Keratinocyte (primary cell): ENCODE measurements around the gene GARIN5B. TPM values are rescaled to one million over a fixed set of nuclear protein-coding genes. Genes with fewer than 3 reads are reported as not detected.

Experiments
- DNase-seq: peaks from one replicate; pipeline ENCODE4 v3.0.0-alpha.2; 2011; ENCODE audit warnings: low read depth, missing footprints, low spot score
- FAIRE-seq: peaks from 2 replicates; lab custom pipeline; 2011; peaks lifted over from hg19 to GRCh38; lab: Jason Lieb, UNC
- H2AFZ ChIP-seq: 2 replicates; pipeline ENCODE4 v1.6.0; 2012; ENCODE audit warnings: low read length, control low read depth, inconsistent platforms; ENCODE audit not compliant: control insufficient read depth
- H3K27ac ChIP-seq: 2 replicates; pipeline ENCODE4 v1.5.1; 2011; ENCODE audit warnings: low read length; ENCODE audit not compliant: control insufficient read depth, insufficient read depth
- H3K27me3 ChIP-seq: 3 replicates; pipeline ENCODE4 v1.6.0; 2011; ENCODE audit warnings: low read length; ENCODE audit not compliant: control insufficient read depth, insufficient read depth; ENCODE audit errors: extremely low read depth
- H3K36me3 ChIP-seq, 2 experiments: 2 replicates in 1 of 2; 3 replicates in 1 of 2; pipeline ENCODE4 v1.5.1; 2011; ENCODE audit warnings: low read length in 2 of 2, mild to moderate bottlenecking in 1 of 2; ENCODE audit not compliant: control insufficient read depth in 2 of 2, insufficient read depth in 2 of 2; ENCODE audit errors: extremely low read depth in 1 of 2
- H3K4me1 ChIP-seq: 3 replicates; pipeline ENCODE4 v1.5.1; 2011; ENCODE audit warnings: low read length; ENCODE audit not compliant: control insufficient read depth, insufficient read depth; ENCODE audit errors: extremely low read depth
- H3K4me2 ChIP-seq: 3 replicates; pipeline ENCODE4 v1.6.0; 2011; ENCODE audit warnings: low read depth, low read length; ENCODE audit not compliant: control insufficient read depth, insufficient read depth; ENCODE audit errors: extremely low read depth
- H3K4me3 ChIP-seq, 3 experiments: fragments of 200-600 bp in 1 of 3; sonication (generic) in 1 of 3; 2 replicates in 2 of 3; 3 replicates in 1 of 3; pipeline ENCODE4 v1.5.1; 2011 to 2016; ENCODE audit warnings: low read length in 3 of 3, mild to moderate bottlenecking in 3 of 3, control low read depth in 2 of 3, inconsistent platforms in 1 of 3, low read depth in 1 of 3, mixed read lengths in 1 of 3, mixed run types in 1 of 3, moderate library complexity in 1 of 3; ENCODE audit not compliant: control insufficient read depth in 2 of 3, insufficient read depth in 2 of 3; ENCODE audit errors: extremely low read depth in 1 of 3
- H3K79me2 ChIP-seq: 2 replicates; pipeline ENCODE4 v1.6.0; 2012; ENCODE audit warnings: low read length; ENCODE audit not compliant: control insufficient read depth, insufficient read depth
- H3K9ac ChIP-seq: 3 replicates; pipeline ENCODE4 v1.6.0; 2011; ENCODE audit warnings: low read length; ENCODE audit not compliant: control insufficient read depth, insufficient read depth; ENCODE audit errors: extremely low read depth
- H3K9me1 ChIP-seq: 3 replicates; pipeline ENCODE4 v1.6.0; 2011; ENCODE audit warnings: low read length; ENCODE audit not compliant: control insufficient read depth, insufficient read depth; ENCODE audit errors: extremely low read depth
- H3K9me3 ChIP-seq: 2 replicates; pipeline ENCODE4 v1.5.1; 2012; ENCODE audit warnings: low read depth, low read length; ENCODE audit not compliant: control insufficient read depth
- H4K20me1 ChIP-seq: 3 replicates; pipeline ENCODE4 v1.6.0; 2011; ENCODE audit warnings: low read length; ENCODE audit not compliant: control insufficient read depth, insufficient read depth; ENCODE audit errors: extremely low read depth
- EZH2 ChIP-seq: IDR thresholded peaks from one replicate; pipeline ENCODE4 v1.6.1; 2012; ENCODE audit warnings: inconsistent platforms, mild to moderate bottlenecking, low read length, moderate library complexity
- dilution Hi-C: fragments of 300-500 bp; cut with MboI; formaldehyde crosslinking; loops from one replicate; pipeline ENCODE4 v1.7.0; 2020; ENCODE audit warnings: low sequenced_read_pairs; ENCODE audit not compliant: extremely low pct_ligation_motif_present
- polyA plus RNA-seq, 5 experiments: library from polyadenylated mRNA; depleted of rRNA in 3 of 5; stranded (reverse) in 3 of 5; stranded (forward) in 1 of 5; unstranded in 1 of 5; fragments of >200 nt; gene quantifications; 1 replicate in 1 of 5; 2 replicates in 3 of 5; 3 replicates in 1 of 5; pipeline versions ENCODE4 v1.2.1 to v1.2.3, GENCODE V29; 2011 to 2012; ENCODE audit warnings: missing spikeins in 2 of 5, low read depth in 1 of 5, low replicate concordance in 1 of 5
- TF ChIP-seq, protein P1 (sequence below), 3 experiments: IDR thresholded peaks in 1 of 3; conservative IDR thresholded peaks in 1 of 3; optimal IDR thresholded peaks in 1 of 3; 2 replicates in 2 of 3; 3 replicates in 1 of 3; pipeline versions ENCODE3 to v1.5.1; 2011; ENCODE audit warnings: low read length in 3 of 3, mild to moderate bottlenecking in 3 of 3, moderate library complexity in 2 of 3, control low read depth in 1 of 3, inconsistent platforms in 1 of 3; ENCODE audit not compliant: insufficient read depth in 2 of 3; ENCODE audit errors: extremely low read depth in 1 of 3

Gene GARIN5B
- polyA plus RNA-seq, 1 donor (not counting 4 experiments of a cell fraction or from before 2014, with no cell fraction given) = not detected

DNA sequence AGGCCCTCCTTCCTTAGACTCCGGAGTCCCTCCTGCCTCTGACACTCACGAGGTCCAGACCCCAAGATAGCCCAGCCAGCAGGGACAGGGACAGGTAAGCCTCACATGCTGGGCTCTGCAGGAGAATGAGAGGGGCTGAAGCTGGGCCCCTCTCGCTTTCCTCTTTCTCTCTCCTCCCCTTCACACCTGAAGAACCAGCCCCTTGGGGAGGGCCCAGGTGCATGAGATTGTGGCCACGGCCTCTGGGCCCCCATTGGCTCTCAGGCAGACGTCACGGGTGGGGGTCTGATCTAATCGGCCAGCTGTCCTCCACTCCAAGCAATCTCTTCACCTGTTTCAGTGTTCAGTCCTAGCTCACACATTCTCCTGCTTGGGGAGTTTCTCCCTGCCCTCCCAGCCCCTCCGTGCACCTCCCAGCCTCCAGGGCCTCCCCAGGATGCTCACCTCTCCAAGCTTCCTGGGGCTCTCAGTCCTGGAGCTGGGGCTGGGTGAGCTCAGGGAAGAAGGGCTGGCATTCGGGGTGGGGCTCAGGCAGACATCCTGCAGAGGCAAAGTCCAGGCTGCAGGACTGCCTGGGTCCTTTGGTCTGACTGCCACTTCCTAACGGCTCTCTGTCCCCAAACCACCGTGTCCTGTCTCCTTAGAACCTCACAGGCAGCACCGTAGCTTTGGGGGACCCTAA lies 40.7 kb downstream of the GARIN5B start:
- H3K27me3 ChIP-seq = peaks cover 19% of the 10 kb centered on the region
- no peak overlapping the region for H3K27ac ChIP-seq
- H3K79me2 ChIP-seq = no peaks in the 10 kb centered on the region
- no peaks in the 10 kb centered on the region for H4K20me1 ChIP-seq
- no peaks in the 10 kb centered on the region for H3K9me1 ChIP-seq
- TF ChIP-seq, protein P1, sequence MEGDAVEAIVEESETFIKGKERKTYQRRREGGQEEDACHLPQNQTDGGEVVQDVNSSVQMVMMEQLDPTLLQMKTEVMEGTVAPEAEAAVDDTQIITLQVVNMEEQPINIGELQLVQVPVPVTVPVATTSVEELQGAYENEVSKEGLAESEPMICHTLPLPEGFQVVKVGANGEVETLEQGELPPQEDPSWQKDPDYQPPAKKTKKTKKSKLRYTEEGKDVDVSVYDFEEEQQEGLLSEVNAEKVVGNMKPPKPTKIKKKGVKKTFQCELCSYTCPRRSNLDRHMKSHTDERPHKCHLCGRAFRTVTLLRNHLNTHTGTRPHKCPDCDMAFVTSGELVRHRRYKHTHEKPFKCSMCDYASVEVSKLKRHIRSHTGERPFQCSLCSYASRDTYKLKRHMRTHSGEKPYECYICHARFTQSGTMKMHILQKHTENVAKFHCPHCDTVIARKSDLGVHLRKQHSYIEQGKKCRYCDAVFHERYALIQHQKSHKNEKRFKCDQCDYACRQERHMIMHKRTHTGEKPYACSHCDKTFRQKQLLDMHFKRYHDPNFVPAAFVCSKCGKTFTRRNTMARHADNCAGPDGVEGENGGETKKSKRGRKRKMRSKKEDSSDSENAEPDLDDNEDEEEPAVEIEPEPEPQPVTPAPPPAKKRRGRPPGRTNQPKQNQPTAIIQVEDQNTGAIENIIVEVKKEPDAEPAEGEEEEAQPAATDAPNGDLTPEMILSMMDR (optimal IDR thresholded peaks at IDR 0.05 in 1 of 3, IDR thresholded peaks at IDR 0.05 in 1 of 3, conservative IDR thresholded peaks at IDR 0.05 in 1 of 3; ENCODE audit: extremely low read depth in 1 of 3, insufficient read depth in 2 of 3, low read length in 3 of 3) = no peak
- no peak for TF ChIP-seq EZH2
- H2AFZ ChIP-seq = no peak overlapping the region
- no peaks in the 10 kb centered on the region for H3K9me3 ChIP-seq
- no peaks in the 10 kb centered on the region for H3K4me1 ChIP-seq
- H3K9ac ChIP-seq = no peak overlapping the region
- dilution Hi-C loops = no loop called here
- H3K4me2 ChIP-seq = no peak overlapping the region
- no peak overlapping the region for H3K4me3 ChIP-seq
- no peak for FAIRE-seq
- DNase-seq = no peak
- H3K36me3 ChIP-seq = no peaks in the 10 kb centered on the region

DNA sequence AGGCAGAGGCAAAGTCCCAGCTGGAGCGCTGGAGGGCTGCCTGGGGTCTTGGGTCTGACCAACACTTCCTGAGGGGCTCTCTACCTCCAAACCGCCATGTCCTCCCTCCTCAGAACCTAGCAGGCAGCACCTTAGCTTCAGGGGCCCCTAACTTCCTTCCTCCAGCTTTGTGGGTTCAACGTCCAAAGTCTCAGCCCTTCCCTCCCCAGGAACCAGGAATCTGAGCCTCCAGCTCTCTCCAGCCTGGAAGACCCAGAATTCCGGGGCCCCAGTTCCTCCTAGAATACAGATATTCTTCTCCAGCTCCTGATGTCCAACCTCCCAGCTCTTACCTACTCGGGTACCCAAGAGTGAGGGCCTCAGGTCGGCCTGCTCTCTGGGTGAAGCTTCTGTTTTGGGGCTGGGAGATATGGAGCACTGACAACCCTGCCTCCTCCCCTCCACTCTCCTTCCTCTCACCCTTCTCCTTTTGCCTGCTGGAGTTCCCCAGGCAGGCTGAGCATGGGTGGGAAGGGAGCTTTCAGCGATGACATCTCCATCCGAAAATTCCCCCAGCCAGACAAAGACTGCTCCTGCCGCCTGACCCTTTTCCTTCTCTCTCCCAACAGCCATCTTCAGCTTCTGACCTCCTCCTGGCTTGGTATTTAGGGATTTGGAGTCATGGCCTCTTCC lies 41.5 kb downstream of the GARIN5B start:
- Histone ChIP-seq H3K27ac (no peak overlapping the region), H3K27me3 (peaks cover 19% of the 10 kb centered on the region), H3K9me1 (no peaks in the 10 kb centered on the region), H3K4me3 (no peak overlapping the region), H3K9me3 (no peaks in the 10 kb centered on the region), H4K20me1 (no peaks in the 10 kb centered on the region), H3K4me2 (no peak overlapping the region), H3K4me1 (no peaks in the 10 kb centered on the region), H3K79me2 (no peaks in the 10 kb centered on the region), H2AFZ (no peak overlapping the region), H3K36me3 (no peaks in the 10 kb centered on the region), H3K9ac (no peak overlapping the region)
- dilution Hi-C loops = no loop called here
- TF ChIP-seq, protein P1 (optimal IDR thresholded peaks at IDR 0.05 in 1 of 3, IDR thresholded peaks at IDR 0.05 in 1 of 3, conservative IDR thresholded peaks at IDR 0.05 in 1 of 3; ENCODE audit: extremely low read depth in 1 of 3, insufficient read depth in 2 of 3, low read length in 3 of 3) = no peak
- no peak for TF ChIP-seq EZH2
- no peak for DNase-seq
- FAIRE-seq = no peak
